Ascending aorta (tissue), 2 donors: ENCODE data around the gene SAV1. TPM values are rescaled to one million over a fixed set of nuclear protein-coding genes. Genes with fewer than 3 reads are reported as not detected.
"Not testable (repeated sequence)": the region's sequence is repeated elsewhere in the genome, so short reads cannot be mapped to it uniquely, and the experiment has no call there.

Source experiments
- DNase-seq, 2 donors: peaks; one replicate each; pipeline ENCODE4 v3.0.0-alpha.2; 2019; ENCODE audit warnings: low spot score in 2 of 2
- H3K27ac ChIP-seq, 2 donors: fragments of 200-600 bp; sonication (generic); one replicate each; pipeline ENCODE4 v1.5.1; 2016 to 2017; ENCODE audit warnings: mild to moderate bottlenecking in 1 of 2
- H3K27me3 ChIP-seq: fragments of 200-600 bp; sonication (generic); one replicate; pipeline ENCODE4 v1.5.1; 2017
- H3K36me3 ChIP-seq, 2 donors: fragments of 200-600 bp; sonication (generic); one replicate each; pipeline ENCODE4 v1.5.1; 2016
- H3K4me1 ChIP-seq, 2 donors: fragments of 200-600 bp; sonication (generic); one replicate each; pipeline ENCODE4 v1.5.1; 2016 to 2017; ENCODE audit warnings: mild to moderate bottlenecking in 1 of 2
- H3K4me3 ChIP-seq, 2 donors: fragments of 200-600 bp; sonication (generic); one replicate each; pipeline ENCODE4 v1.5.1; 2016 to 2017; ENCODE audit warnings: mild to moderate bottlenecking in 1 of 2
- H3K9me3 ChIP-seq, 2 donors: fragments of 200-600 bp; sonication (generic); one replicate each; pipeline ENCODE4 v1.5.1; 2016
- CTCF ChIP-seq, 3 experiments: fragments of 200-600 bp in 2 of 3; fragments of 450-650 bp in 1 of 3; sonication (generic) in 2 of 3; IDR thresholded peaks; one replicate each; pipeline ENCODE4 v1.5.1; 2016 to 2019; ENCODE audit warnings: antibody characterized with exemption in 3 of 3, mild to moderate bottlenecking in 1 of 3, moderate library complexity in 1 of 3
- intact Hi-C: fragments of 100-400 bp; cut with DNase I; formaldehyde crosslinking; loops from one replicate; pipeline ENCODE4 v1.15.1; 2023
- total RNA-seq: library from RNA; depleted of rRNA; stranded (reverse); fragments of >200 nt; gene quantifications from one replicate; pipeline ENCODE4 v1.1.0, GENCODE V29; 2016

SAV1 gene
- total RNA-seq, 1 donor from 2014 or later = 61.7 TPM

GRCh38 chr14:50704454-50705010 lies 36.4 kb upstream of the SAV1 start:
- Histone ChIP-seq H3K4me1 (no peaks in the 10 kb centered on the region), H3K9me3 (no peaks in the 10 kb centered on the region), H3K36me3 (no peaks in the 10 kb centered on the region), H3K4me3 (no peak overlapping the region), H3K27ac (no peak overlapping the region), H3K27me3 (no peaks in the 10 kb centered on the region)
- DNase-seq = no peak
- intact Hi-C loops = no loop called here
- no peak for TF ChIP-seq CTCF (IDR thresholded peaks at IDR 0.05)

GRCh38 chr14:50697659-50698290 lies 29.7 kb upstream of the SAV1 start:
- Histone ChIP-seq H3K4me1 (no peaks in the 10 kb centered on the region), H3K27ac (no peak overlapping the region), H3K4me3 (no peak overlapping the region), H3K36me3 (no peaks in the 10 kb centered on the region), H3K27me3 (no peaks in the 10 kb centered on the region), H3K9me3 (no peaks in the 10 kb centered on the region)
- DNase-seq = no peak
- TF ChIP-seq CTCF (IDR thresholded peaks at IDR 0.05) = no peak
- intact Hi-C loops = no loop called here

- H3K36me3 ChIP-seq, intact Hi-C loops, H3K27ac ChIP-seq, H3K27me3 ChIP-seq, H3K4me3 ChIP-seq, DNase-seq, H3K9me3 ChIP-seq, H3K4me1 ChIP-seq: not testable (repeated sequence)
Observed at GRCh38 chr14:50694260-50694659, 26.2 kb upstream of the SAV1 start.

- no peak overlapping the region for H3K27ac ChIP-seq
- no peaks in the 10 kb centered on the region for H3K36me3 ChIP-seq
- H3K4me1 ChIP-seq = no peaks in the 10 kb centered on the region
- DNase-seq = no peak
- no peak for TF ChIP-seq CTCF (IDR thresholded peaks at IDR 0.05)
- no peaks in the 10 kb centered on the region for H3K27me3 ChIP-seq
- H3K9me3 ChIP-seq = no peaks in the 10 kb centered on the region
- no peak overlapping the region for H3K4me3 ChIP-seq
- intact Hi-C loops = no loop called here
Observed at GRCh38 chr14:50688875-50689274, 20.8 kb upstream of the SAV1 start.

- DNase-seq = no peak
- Histone ChIP-seq H3K9me3 (no peaks in the 10 kb centered on the region), H3K4me1 (peaks cover 3 to 5% of the 10 kb centered on the region in 2 donors), H3K27me3 (no peaks in the 10 kb centered on the region), H3K27ac (no peak overlapping the region), H3K36me3 (no peaks in the 10 kb centered on the region), H3K4me3 (no peak overlapping the region)
- no peak for TF ChIP-seq CTCF (IDR thresholded peaks at IDR 0.05)
- intact Hi-C loops = no loop called here
Observed at GRCh38 chr14:50679674-50680073, 11.6 kb upstream of the SAV1 start.

- Histone ChIP-seq H3K4me1 (peaks cover 3 to 5% of the 10 kb centered on the region in 2 donors), H3K27ac (peak overlapping the region in 1 of 2 donors; percentile 17), H3K27me3 (no peaks in the 10 kb centered on the region), H3K9me3 (no peaks in the 10 kb centered on the region), H3K36me3 (no peaks in the 10 kb centered on the region), H3K4me3 (no peak overlapping the region)
- no peak for TF ChIP-seq CTCF (IDR thresholded peaks at IDR 0.05)
- no peak for DNase-seq
- intact Hi-C loops = no loop called here
Observed at GRCh38 chr14:50678163-50678562, 10.1 kb upstream of the SAV1 start.
